ENCODE results near the gene PLEKHF1.
"Not testable (repeated sequence)": the region's sequence is repeated elsewhere in the genome, so short reads cannot be mapped to it uniquely, and the experiment has no call there.

PLEKHF1 gene, protein sequence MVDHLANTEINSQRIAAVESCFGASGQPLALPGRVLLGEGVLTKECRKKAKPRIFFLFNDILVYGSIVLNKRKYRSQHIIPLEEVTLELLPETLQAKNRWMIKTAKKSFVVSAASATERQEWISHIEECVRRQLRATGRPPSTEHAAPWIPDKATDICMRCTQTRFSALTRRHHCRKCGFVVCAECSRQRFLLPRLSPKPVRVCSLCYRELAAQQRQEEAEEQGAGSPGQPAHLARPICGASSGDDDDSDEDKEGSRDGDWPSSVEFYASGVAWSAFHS

DNA sequence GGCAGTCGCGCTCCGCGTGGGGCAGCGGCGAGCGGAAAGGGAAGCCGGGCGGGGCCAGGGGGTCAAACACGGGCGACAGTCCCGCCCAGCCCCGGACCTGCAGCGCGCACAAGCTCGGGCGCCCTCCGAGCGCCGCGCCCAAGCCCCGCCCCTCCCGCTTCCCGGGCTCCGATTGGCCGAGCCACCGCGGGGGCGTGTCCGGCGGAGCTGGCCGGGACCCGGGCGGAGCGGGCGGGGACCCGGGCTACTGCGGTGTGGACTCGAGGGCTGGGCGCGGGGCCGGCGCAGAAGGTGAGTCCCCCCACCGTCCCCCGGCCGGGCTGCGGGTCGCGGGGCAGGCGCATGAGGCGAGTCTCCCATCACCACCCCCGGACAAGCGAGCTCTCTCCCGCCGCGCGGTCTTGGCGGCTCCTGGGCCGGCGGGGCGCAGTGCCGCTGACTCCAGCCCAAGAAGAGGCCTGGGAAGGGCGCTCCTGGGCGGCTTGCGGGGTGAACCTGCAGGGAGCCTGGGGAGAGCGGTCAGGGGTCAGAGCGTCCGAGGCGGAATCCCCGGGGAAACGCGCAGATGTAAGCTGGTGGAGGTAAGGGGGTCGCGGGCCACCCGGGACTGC lies at the start of gene PLEKHF1:
PLEKHF1 (plus strand) TSS at position 247 of the 611 bp plus-strand sequence. CDS start 8,379 bp downstream, outside the sequence.
- DNase-seq (ENCODE audit: low spot score), result peak; percentile 84

DNA sequence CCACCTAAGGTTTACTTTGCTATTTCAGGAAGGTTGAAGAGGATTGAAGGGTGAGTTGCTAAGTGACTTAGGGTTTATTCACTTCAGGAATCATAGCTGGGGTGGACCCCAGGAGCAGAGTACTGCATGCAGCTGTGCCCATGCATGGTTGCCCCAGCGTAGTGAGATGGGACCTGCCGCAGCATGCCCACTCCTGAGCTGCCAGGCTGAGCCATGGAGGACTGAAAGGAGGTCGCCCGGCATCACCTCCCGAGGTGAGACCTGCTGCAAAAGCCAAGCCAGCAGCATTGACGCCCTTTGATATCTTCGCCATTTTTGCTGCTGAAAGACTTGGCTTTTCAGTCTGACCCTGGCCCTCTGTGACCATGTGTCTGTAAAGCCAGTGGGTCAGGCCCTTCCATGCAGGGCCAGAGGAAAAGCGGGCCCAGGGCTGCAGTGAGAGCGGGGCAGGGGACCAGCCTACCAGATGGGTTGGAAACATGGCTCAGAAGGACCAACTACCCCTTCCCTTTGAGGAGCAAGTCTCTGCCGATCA lies 49.3 kb upstream of the PLEKHF1 start:
- DNase-seq (ENCODE audit: low spot score), result no peak

DNA sequence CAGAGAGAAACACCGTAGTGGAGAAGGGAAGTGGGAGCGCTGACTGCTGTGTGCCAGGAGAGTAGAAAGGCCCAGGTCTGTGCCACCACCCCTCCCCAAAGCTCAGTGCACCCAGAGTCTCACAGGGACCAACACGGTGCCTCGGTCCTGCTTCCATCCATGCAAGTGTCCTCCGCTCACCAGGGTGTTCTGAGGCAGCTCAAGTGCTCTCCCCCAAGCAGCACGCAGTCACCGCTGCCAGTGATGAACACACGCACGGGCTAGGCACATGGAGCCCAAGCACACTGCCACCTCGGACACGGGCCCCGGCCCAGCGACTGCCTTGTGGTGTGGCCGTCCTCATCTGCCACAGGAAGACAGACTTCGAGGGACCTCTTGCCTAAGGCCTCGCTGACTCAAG lies 48.7 kb upstream of the PLEKHF1 start:
- DNase-seq (ENCODE audit: low spot score), result no peak

DNA sequence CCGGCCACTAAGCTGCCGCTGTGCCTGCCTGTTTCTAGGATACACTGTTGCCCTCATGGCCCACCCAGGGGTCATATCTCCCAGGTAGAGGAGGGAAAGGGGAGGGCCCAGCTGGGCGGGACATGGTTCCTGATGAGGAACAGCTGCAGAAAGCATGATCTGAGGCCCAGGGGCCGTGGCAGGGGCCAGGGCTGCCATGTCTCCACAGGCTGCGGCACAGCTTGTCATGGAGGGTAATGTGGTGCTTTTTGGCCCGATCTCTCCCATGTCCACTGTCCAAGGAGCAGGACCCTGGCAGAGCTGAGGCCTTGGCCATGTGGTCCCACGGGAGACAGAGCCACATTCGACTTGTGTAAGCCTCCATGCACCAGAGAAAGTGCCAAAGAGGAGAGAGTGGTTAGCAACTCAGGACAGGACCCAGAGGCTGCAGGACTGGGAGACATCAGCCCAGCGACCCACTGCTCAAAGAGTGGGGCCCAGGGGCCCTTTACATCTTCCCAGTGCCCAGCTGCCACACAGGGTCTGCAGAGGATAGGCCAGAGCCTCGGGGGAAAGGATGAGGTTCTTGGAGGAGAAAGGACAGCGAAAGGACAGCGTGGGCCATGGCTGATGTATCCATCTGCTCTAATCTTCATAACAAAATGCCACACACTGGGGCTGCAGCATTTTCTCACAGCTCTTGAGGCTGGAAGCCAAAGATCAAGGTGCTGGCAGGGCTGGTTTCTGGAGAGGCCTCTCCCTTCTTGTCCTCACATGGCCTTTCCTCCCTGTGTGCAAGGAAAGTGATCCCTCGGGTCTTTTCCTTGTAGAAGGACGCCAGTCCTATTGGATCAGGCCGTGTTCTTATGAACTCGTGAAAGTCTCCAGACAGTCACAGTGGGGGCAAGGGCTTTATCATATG lies 47.6 kb upstream of the PLEKHF1 start:
- no peak for DNase-seq (ENCODE audit: low spot score)

DNA sequence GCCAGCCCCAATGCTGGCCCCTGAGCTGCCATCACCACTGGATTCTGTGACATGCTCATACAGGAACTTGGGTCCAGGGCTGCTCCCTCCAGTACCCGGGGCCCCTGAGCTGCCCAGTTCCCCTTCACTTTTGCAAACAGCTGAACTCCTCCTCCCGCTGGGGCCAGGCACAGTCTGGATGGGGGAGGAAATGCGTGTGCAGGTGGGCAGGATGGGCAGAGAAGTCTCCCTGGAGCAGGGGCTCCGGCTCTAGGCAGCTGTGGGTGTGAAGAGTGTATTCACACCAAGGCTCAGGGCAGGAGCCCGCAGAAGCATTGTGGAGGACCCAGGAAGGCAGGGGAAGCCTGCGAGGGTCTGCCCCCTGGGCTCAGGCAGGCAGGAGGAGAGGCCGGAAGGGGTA lies 46.8 kb upstream of the PLEKHF1 start:
- DNase-seq (ENCODE audit: low spot score), result no peak

DNA sequence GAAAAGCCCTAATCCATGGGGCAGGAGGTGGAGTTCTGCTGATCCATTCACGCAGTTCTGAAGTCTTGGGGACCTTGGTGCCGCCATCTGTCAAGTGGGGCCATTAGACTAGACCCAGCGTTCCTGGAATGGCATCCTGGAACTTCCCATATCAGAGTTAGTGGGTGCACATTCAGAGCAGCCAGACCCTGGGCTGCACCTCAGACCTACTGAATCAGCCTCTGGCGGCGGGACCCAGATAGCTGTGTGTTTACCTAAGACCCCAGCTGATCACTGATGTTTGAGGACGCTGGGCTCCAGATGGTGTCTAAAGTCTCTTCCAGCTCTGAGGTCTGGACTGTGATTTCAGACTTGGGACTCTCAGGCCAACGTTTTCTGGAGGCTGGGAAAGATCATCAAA lies 46.4 kb upstream of the PLEKHF1 start:
- no peak for DNase-seq (ENCODE audit: low spot score)

DNA sequence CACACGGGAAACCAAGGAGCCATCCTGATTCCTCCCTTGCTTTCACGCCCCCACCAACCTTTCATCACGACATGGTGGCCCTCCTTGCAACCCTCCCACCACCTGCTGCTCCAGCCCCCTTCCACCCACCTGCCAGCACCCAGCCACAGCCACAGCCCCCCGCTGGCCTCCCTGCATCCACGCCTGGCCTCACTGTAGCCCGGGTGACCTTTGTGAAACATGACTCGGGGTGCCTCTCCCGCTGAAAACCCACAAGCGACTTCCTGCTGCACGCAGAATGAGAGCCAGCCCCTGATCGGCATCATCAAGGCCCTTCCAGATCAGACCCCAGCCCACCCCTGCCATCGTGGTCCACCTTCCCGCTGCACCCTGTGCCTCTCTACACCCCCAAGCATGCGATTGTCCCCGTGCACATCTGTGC lies 44.3 kb upstream of the PLEKHF1 start:
- peak; percentile 32 for DNase-seq (ENCODE audit: low spot score)

DNA sequence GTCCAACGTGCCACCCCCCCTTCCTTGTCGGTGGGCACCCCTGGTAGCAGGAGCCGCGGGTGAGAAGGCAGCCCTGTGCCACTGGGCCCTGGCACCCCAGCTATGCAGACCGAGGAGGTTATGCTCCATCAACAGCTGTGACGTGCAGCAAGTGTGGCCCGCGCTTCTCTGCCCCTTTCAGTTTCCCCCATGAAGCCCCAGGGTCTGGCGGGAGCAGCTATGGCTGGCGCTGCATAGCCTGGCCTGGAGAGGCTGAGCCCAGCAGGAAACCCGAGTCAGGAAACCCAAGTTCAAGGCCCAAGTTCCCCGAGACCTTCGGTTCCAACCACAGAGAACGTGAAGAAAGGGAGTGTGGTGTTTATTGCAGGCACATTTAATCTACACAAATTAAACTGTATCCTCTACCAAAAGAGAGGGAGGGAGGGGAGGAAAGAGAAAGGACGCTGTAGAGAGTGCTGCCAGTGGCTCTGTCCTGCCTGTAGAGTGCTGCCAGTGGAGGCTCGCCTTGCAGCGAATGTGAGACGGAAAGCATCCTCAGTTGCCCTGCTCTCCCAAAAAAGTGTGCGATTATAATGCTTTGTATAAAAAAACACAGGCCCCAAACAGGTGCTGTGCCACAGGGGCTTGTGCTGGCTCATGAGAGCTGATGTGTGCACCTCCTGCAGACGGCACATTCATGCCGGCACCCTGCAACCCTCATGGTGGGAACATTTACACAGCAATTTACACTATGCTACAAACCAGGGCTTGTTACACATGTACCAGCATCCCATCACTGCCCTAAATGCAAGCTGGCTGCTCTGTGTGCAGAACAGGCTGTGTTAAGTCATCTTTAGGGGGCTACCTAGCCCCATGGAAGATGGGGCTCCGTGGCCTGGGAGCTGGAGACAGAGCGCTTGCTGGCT lies 42.8 kb upstream of the PLEKHF1 start:
- peak; percentile 21 for DNase-seq (ENCODE audit: low spot score)

DNA sequence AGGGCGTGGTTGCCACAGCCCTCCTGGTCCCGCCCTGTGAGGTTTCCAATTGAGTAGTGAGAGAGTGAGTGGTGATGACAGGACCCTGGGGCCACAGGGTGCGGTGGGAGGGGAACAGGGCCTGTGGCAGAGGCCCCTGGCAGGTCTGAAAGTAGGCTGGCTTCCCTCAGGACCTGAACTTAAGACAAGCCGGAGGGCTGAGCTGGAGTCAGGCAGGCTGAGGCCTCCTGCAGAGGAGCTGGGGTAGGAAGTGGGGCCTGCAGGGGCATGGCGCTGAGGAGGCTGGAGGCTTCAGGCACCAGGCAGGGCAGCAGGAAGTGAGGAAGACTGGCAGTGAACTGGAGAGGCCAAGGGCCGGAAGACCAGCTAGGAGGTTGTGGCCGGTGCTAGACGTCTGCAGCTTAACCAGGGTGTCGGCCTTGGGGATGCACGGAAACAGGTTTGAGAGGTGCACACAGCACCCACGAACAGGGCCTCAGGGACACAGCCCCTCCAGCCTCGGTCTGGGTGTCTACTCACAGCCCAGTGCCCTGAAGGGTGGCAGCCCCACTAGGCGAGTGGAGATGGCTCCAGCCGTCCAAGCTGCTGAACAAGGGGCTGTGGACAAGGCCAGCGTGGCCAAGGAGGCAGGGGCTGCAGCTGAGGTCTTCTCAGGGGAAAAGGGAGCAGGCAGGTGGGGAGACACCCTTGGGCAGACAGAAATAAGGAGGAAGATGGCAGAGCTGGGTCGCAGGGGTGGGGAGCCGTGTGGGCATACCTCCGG lies 41.4 kb upstream of the PLEKHF1 start:
- DNase-seq (ENCODE audit: low spot score), result peak; percentile 40

DNA sequence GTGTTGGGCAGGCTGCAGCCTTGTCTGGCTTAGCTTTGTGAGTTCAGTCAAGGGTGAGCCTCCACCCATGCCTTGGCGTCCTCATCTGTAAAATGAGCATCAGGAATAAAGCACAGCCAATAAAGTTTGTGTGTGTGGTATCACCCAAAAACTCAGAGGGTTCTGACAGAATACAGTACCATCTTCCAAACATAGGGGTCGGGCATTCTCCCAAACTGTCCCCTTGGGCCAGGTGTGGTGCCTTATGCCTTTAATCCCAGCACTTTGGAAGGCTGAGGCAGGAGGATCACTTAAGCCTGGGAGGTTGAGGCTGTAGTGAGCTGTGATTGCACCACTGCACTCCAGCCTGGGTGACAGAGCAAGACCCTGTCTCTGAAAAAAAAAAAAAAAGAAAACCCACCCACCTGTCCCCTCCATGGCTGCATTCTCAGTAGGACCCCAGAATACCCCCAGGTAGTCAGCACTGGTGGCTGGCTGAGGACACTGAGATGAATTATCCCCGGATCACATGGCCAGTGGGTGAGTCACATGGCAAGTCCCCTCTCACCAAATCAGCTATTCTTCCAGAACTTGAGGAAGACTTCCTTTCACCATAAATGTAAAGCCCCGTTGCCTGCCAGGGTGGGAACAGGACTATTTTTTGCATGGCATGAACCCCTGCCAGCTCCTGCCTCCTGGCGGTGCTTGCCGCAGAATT lies 40.6 kb upstream of the PLEKHF1 start:
- DNase-seq (ENCODE audit: low spot score), result no peak

DNA sequence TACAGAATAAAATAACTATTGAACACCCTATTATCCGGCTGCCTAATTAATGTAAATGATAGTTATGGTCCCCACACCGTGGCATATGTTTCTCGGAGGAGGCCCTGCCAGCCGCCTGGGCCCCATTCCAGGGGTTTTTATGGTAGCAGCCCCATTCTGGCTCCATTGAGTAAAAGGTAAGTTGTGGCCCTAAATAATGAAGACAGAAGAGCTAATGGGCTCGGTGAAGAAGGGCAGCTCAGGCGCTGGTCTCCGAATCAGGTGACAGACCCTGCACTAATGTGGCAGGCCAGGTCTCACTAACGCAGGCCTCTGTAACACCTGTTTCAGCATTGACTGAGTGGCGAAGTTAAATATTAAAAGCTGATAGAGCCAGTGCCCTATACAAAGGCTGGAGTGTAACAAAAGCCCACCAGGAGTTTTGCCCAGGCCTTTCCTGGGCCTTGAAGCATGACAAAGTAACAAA lies 40.0 kb upstream of the PLEKHF1 start:
- no peak for DNase-seq (ENCODE audit: low spot score)

DNA sequence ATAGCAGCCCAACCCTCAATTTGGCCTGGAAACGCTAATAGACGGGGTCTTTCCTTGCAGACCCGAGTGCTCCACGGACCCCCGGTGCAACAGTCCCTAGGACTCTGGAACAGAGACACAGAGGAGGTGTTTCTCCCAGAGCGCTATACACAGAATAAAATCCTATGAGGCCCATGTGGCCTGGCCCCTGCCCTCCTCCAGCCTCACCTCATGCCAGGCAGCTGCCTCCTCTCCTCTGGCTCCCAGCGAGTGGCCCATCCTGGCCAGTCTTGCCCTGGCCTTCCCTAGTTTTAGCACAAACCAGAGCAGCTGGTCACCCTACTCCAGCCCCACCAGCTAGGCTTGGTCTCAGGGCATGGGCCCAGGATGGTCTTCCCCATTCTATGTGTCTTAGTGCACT lies 38.9 kb upstream of the PLEKHF1 start:
- DNase-seq (ENCODE audit: low spot score), result no peak

DNA sequence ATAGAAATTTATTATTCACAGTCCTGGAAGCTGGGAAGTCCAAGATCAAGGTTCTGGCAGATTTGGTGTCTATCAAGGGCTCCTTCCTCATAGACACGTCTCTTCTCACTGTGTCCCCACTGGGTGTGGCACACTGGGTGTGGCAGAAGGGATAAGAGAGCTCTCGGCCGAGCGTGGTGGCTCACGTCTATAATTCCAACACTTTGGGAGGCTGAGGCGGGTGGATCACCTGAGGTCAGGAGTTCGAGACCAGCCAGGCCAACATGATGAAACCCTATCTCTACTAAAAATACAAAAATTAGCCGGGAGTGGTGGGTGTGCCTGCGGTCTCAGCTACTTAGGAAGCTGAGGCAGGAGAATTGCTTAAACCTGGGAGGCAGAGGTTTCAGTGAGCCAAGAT lies 38.4 kb upstream of the PLEKHF1 start:
- DNase-seq (ENCODE audit: low spot score), result not testable (repeated sequence)

DNA sequence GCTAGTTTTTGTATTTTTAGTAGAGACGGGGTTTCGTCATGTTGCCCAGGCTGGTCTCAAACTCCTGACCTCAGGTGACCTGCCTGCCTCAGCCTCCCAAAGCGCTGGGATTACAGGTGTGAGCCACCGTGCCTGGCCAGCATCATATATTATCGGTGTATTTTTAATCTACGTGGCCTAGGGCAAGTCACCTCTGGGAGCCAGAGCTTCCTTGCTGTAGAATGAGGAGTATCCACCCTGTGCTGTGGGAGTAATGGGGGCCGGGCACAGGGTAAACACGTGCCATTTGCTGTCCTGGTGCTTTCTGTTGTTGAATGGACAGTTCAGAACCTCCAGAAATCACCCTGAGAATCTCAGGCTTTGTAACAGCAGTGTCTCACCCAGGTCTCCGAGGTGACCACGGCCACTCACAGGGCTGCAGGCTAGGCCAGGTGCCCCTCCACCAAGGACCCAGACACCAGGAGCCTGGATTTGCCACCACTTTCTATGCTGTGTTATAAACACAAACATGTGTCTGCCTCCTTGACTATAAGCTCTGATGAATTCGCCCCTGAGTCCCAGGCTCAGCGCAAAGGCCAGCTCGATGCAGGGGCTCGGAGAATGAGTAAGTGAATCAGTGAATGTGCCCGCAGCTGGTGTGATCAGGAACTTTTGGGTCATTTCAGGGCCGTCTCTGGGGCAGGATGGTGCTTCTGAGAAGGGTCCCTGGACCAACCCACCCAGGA lies 36.4 kb upstream of the PLEKHF1 start:
- DNase-seq (ENCODE audit: low spot score), result no peak

DNA sequence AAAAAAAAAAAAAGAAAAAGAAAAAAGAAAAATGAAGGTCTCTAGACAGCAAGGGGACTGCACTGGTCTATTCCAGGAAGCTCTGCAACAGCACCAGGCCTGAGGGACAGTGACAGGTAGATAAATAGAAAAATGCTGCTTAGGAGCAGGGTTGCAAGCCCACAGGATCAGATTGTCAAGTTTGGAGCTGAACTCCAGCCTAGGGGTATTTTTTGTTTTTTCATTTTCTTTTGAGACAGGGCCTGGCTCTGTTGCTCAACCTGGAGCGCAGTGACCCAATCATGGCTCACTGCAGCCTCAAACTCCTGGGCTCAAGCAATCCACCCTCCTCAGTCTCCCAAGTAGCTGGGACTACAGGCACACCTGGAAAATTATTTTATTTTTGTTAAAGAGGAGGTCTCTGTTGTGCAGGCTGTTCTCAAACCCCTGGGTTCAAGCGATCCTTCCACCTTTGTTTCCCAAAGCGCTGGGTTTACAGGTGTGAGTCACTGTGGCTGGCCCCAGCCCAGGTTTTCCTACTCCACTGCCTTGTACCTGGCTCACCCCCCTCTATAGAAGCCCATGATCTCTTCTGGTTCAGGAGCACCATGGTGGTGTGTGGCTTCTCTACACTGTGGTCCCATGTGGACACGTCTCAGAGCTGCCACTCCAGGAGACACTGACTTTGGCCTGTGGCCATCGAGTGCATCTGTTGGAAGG lies 35.3 kb upstream of the PLEKHF1 start:
- DNase-seq (ENCODE audit: low spot score), result no peak

DNA sequence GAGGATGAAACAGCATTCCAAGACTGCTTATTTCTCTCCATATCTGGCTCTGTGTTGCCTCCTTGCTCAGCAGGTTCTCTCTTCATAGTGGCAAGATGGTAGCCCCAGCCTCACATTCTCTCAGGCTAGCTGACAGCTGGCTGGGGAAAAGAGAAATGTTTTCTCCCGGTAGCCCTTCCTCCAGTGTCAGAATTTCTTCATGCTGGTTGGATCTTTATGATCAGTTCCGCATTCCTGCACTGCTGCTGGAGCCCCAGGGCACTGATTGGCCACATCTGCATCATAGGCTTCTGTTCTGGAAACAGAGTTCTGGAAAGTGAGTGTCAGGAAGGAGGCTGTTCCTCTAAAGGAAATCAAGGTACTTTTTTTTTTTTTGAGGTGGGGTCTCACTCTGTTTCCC lies 34.6 kb upstream of the PLEKHF1 start:
- DNase-seq (ENCODE audit: low spot score), result no peak

DNA sequence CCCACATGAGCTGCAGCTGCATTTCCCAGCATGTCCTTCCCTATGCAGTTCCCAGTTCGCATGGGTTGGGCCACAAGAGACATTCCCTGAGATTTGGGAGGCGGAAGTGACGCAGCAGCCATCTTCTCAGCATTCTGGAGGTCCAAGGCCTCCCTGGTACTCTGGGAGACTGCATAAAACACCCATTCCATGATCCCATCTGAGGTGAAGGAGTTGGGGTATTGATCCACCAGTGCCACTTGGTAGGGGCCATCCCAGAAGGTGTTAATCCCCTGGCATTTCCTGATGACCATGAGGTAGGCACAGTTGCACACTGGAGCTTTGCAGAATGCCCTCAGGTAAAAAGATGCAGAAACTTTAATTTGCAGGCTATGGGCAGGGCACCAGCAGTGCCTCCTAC lies 33.8 kb upstream of the PLEKHF1 start:
- no peak for DNase-seq (ENCODE audit: low spot score)

DNA sequence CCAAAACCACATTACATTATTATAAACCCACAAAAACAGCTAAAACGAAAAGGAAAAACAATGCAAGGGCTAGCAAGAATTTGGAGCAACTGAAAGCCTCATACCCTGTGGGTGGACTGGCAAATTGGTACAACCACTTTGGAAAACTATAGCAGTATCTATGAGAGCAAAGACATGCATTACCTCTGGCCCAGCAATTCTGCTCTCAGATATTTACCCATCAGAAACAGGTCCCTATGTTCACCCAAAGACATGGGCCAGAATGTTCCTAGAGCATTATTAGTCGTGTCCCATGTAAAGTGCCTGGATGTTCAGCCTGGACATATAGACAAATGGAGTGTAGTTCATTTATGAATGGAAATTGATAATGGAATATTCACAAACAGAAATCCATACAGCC lies 31.3 kb upstream of the PLEKHF1 start:
- no peak for DNase-seq (ENCODE audit: low spot score)
